GM10266 (cell line): ENCODE data around the gene KCNK10.
"Not testable (repeated sequence)": the region's sequence is repeated elsewhere in the genome, so short reads cannot be mapped to it uniquely, and the experiment has no call there.

Experiments
- DNase-seq: peaks from one replicate; pipeline ENCODE4 v3.0.0; 2012; ENCODE audit errors: extremely low spot score
- CTCF ChIP-seq: IDR thresholded peaks from 2 replicates; pipeline ENCODE4 v1.5.1; 2012; ENCODE audit warnings: mild to moderate bottlenecking, low read depth; ENCODE audit not compliant: control insufficient read depth, insufficient read depth; ENCODE audit errors: missing control alignments

KCNK10 gene

GRCh38 chr14:88270776-88271175 is 52.3 kb downstream of the KCNK10 start:
- no peak for DNase-seq

GRCh38 chr14:88269806-88270420 is 53.2 kb downstream of the KCNK10 start:
- no peak for DNase-seq
- TF ChIP-seq CTCF = no peak

More at GRCh38 chr14:88270776-88271175, 52.3 kb downstream of the KCNK10 start:
- TF ChIP-seq CTCF = no peak

- no peak for DNase-seq
- TF ChIP-seq CTCF = no peak
Measured at GRCh38 chr14:88266474-88266873, 56.6 kb downstream of the KCNK10 start.

GRCh38 chr14:88264116-88264515 is 59.0 kb downstream of the KCNK10 start:
- TF ChIP-seq CTCF = no peak
- no peak for DNase-seq

GRCh38 chr14:88261302-88261701 is 61.8 kb downstream of the KCNK10 start:
- not testable (repeated sequence) for DNase-seq

- DNase-seq = no peak
Measured at GRCh38 chr14:88258021-88258420, 65.0 kb downstream of the KCNK10 start.

GRCh38 chr14:88256997-88257950 is 65.8 kb downstream of the KCNK10 start:
- TF ChIP-seq CTCF = no peak
- no peak for DNase-seq

More at GRCh38 chr14:88258021-88258420, 65.0 kb downstream of the KCNK10 start:
- TF ChIP-seq CTCF = no peak
